ENCODE data around the gene ART4. TPM values are rescaled to one million over a fixed set of nuclear protein-coding genes. Genes with fewer than 3 reads are reported as not detected.

Gene ART4
- total and polyA plus RNA-seq, 2 donors (not counting 3 experiments of a cell fraction or from before 2014, with no cell fraction given) = 12.5 to 54.7 TPM

DNA sequence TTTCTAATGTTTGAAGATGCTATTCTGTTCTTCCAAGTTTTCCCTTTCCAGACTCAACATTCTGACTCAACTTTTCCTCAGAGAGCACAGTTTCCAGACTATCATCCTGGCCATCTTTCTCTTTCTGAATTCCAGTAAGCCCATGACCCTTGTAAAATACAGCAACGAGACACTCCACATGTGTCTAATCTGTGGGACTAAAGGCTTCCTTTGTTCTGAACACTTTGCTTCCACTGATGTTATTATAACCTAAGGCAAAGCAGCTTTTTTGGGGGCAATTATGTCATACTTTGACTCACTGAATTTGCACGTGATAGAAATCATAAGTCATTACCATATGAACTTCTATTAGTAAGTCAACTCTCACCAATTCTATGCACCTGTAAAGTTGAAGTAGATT is 6.3 kb upstream of the ART4 start:
- CTCF ChIA-PET = interaction anchor here (1.0 to 7.4 kb wide), 6 partner anchors 15 to 372 kb away, joined by 3 to 97 read pairs (median 6); partner anchors contain the start of gene RERG
- H3K9me3 ChIP-seq (replicated peaks; ENCODE audit: control insufficient read depth, insufficient read depth, low read length) = no peaks in the 10 kb centered on the region
- H3K27me3 ChIP-seq (ENCODE audit: control insufficient read depth in 2 of 2, insufficient read depth in 2 of 2, low read length in 2 of 2) = no peaks in the 10 kb centered on the region
- peak overlapping the region; percentile 36 for H3K9ac ChIP-seq (replicated peaks; ENCODE audit: extremely low read depth, insufficient read depth, low read length)
- POLR2A ChIA-PET = no interaction called here
- no peak overlapping the region for H3K4me3 ChIP-seq (replicated peaks in 1 of 3; ENCODE audit: insufficient read depth in 1 of 3, low read depth in 1 of 3, low read length in 3 of 3)
- H3K79me2 ChIP-seq (ENCODE audit: control insufficient read depth, insufficient read depth, low read length) = no peaks in the 10 kb centered on the region
- no peaks in the 10 kb centered on the region for H3K36me3 ChIP-seq (ENCODE audit: control insufficient read depth in 2 of 2, extremely low read depth in 1 of 2, insufficient read depth in 2 of 2, low read length in 2 of 2)
- H2AFZ ChIP-seq (ENCODE audit: low read depth, low read length) = peak overlapping the region; percentile 82
- no peaks in the 10 kb centered on the region for H3K9me1 ChIP-seq (replicated peaks; ENCODE audit: control insufficient read depth, extremely low read depth, insufficient read depth, low read length)
- no TSS peak for BruUV-seq (replicated peaks)
- dilution Hi-C loops (cut with MboI; ENCODE audit: extremely low pct_ligation_motif_present, low sequenced_read_pairs) (no loop called here), intact Hi-C loops (cut with micrococcal nuclease) (no loop called here)
- TF ChIP-seq FOS (IDR thresholded peaks at IDR 0.05; ENCODE audit: borderline replicate concordance, insufficient read depth, low read length) = peak; percentile 39
- peak; percentile 52 for TF ChIP-seq GATA2 (IDR thresholded peaks at IDR 0.05; ENCODE audit: insufficient read depth, insufficient read length, low read depth, low read length)
- peak; percentile 80 for TF ChIP-seq JUN (IDR thresholded peaks at IDR 0.05; ENCODE audit: borderline replicate concordance, insufficient read depth, insufficient read length, low read depth)
- TF ChIP-seq MYC (IDR thresholded peaks at IDR 0.05; ENCODE audit: low read depth, low read length) = no peak
- H3K27ac ChIP-seq (ENCODE audit: insufficient read depth, low read depth, low read length) = peak overlapping the region; percentile 53
- no peak overlapping the region for H3K4me2 ChIP-seq (ENCODE audit: insufficient read depth, low read length)
- H4K20me1 ChIP-seq (replicated peaks; ENCODE audit: control insufficient read depth, extremely low read depth, insufficient read depth, low read length) = no peaks in the 10 kb centered on the region
- DNase-seq (ENCODE audit: low read depth, low spot score) (peak; percentile 98), FAIRE-seq (peak; percentile 59)
- peaks cover 41% of the 10 kb centered on the region for H3K4me1 ChIP-seq (ENCODE audit: control insufficient read depth, extremely low read depth, insufficient read depth, low read length)

DNA sequence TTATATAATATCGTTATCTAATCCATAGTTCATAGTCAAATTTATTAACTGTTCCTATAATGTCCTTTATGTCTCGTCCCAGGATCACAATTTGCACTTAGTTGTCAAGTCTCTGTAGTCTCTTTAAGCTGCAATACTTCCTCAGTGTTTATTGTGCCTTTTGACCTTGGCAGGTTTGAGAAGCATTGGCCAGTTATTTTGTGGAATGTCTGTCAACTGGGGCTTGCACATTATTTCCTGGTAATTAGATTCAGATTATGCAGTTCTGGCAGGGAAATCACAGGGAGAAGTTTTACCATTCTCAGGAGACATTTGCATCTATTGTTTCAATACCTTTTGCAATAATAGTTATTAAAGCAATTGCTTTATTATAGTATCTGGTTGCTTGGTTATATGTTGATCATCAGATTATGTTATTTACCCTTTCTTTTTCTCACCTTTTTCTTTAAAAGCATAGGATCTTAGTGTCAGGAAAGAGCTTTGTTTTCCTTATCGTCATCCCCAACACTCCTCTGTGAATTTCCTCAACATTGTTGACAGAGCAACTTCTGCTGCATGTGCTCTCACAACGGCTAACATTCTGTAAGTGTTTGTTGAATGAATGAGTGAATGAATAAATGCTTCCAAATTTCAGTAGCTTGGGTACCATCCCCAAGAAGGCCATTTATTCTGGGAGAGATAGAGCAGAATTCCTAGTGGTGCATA is 3.7 kb upstream of the ART4 start:
- CTCF ChIA-PET = interaction anchor here (0.9 to 7.4 kb wide), 17 partner anchors 9 to 374 kb away, joined by 3 to 97 read pairs (median 5); partner anchors contain the start of genes MGP and RERG
- no peaks in the 10 kb centered on the region for H3K36me3 ChIP-seq (ENCODE audit: control insufficient read depth in 2 of 2, extremely low read depth in 1 of 2, insufficient read depth in 2 of 2, low read length in 2 of 2)
- no peak overlapping the region for H3K4me2 ChIP-seq (ENCODE audit: insufficient read depth, low read length)
- FAIRE-seq (no peak), DNase-seq (ENCODE audit: low read depth, low spot score) (peak; percentile 86)
- H3K9ac ChIP-seq (replicated peaks; ENCODE audit: extremely low read depth, insufficient read depth, low read length) = no peak overlapping the region
- no peaks in the 10 kb centered on the region for H4K20me1 ChIP-seq (replicated peaks; ENCODE audit: control insufficient read depth, extremely low read depth, insufficient read depth, low read length)
- intact Hi-C loops (cut with micrococcal nuclease) (loop anchor here (1.0 kb wide), 1 partner anchor 58 kb away; no protein-coding TSS in a partner anchor), dilution Hi-C loops (cut with MboI; ENCODE audit: extremely low pct_ligation_motif_present, low sequenced_read_pairs) (no loop called here)
- H3K79me2 ChIP-seq (ENCODE audit: control insufficient read depth, insufficient read depth, low read length) = peaks cover 6% of the 10 kb centered on the region
- POLR2A ChIA-PET = interaction anchor here (0.9 kb wide), 1 partner anchor 73 kb away, joined by 3 read pairs; a partner anchor contains a TSS
- H3K4me3 ChIP-seq (replicated peaks in 1 of 3; ENCODE audit: insufficient read depth in 1 of 3, low read depth in 1 of 3, low read length in 3 of 3) = no peak overlapping the region
- no TSS peak for BruUV-seq (replicated peaks)
- no peaks in the 10 kb centered on the region for H3K27me3 ChIP-seq (ENCODE audit: control insufficient read depth in 2 of 2, insufficient read depth in 2 of 2, low read length in 2 of 2)
- H3K4me1 ChIP-seq (ENCODE audit: control insufficient read depth, extremely low read depth, insufficient read depth, low read length) = peaks cover 57% of the 10 kb centered on the region
- no peaks in the 10 kb centered on the region for H3K9me3 ChIP-seq (replicated peaks; ENCODE audit: control insufficient read depth, insufficient read depth, low read length)
- H2AFZ ChIP-seq (ENCODE audit: low read depth, low read length) = peak overlapping the region; percentile 38
- no peak overlapping the region for H3K27ac ChIP-seq (ENCODE audit: insufficient read depth, low read depth, low read length)
- TF ChIP-seq POLR2AphosphoS5 (IDR thresholded peaks at IDR 0.05; ENCODE audit: insufficient read depth, low read depth, low read length) = no peak
- TF ChIP-seq FOS (IDR thresholded peaks at IDR 0.05; ENCODE audit: borderline replicate concordance, insufficient read depth, low read length) = no peak
- no peak for TF ChIP-seq GATA2 (IDR thresholded peaks at IDR 0.05; ENCODE audit: insufficient read depth, insufficient read length, low read depth, low read length)
- TF ChIP-seq, protein P1, sequence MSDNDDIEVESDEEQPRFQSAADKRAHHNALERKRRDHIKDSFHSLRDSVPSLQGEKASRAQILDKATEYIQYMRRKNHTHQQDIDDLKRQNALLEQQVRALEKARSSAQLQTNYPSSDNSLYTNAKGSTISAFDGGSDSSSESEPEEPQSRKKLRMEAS (IDR thresholded peaks at IDR 0.05; ENCODE audit: insufficient read depth, insufficient read length) = no peak
- H3K9me1 ChIP-seq (replicated peaks; ENCODE audit: control insufficient read depth, extremely low read depth, insufficient read depth, low read length) = no peaks in the 10 kb centered on the region
